ENCODE measurements around the gene EID2. TPM values are rescaled to one million over a fixed set of nuclear protein-coding genes. Genes with fewer than 3 reads are reported as not detected.
A peak's percentile ranks its signal among the peaks of the same experiment; 100 is the strongest.

The EID2 gene
- total RNA-seq, 1 experiment from 2014 or later, result 14.6 TPM

DNA sequence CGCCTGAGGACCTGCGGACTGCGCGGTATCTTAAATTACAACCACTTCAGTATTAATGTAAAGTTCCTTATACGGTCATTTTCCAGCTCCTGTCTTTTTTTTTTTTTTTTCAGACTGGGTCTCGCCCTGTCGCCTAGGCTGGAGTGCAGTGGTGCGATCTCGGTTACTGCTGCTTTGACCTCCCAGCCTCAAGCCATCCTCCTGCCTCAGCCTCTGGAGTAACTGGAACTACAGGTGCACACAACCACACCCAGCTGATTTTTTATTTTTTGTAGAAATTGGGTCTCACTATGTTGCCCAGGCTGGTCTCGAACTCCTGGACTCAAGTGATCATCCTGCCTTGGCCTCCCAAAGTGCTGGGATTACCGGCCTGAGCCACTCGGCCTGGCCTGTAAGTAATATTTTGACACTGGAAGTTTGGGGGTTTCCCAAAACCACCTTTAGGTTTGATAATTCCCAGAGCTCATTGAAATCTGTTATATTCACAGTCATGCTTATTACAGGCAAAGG is 6.9 kb downstream of the EID2 start:
- intact Hi-C loops (cut with micrococcal nuclease; ENCODE audit: unreplicated experiment), result loop anchor here (2.0 kb wide), 2 partner anchors 58 to 136 kb away; no protein-coding TSS in a partner anchor
- Histone ChIP-seq H3K27ac (no peak overlapping the region), H2AFZ (no peak overlapping the region), H3K4me2 (peak overlapping the region; percentile 100), H4K20me1 (ENCODE audit: insufficient read depth) (0 out of 2 replicates have a peak, but pooled peaks cover 2% of the 10 kb centered on the region), H3K9me2 (ENCODE audit: insufficient read depth) (no peaks in the 10 kb centered on the region), H3F3A (ENCODE audit: insufficient read depth, low read depth) (no peaks in the 10 kb centered on the region; the same call in 1 of the 2 replicates), H3K36me3 (ENCODE audit: low read depth) (no peaks in the 10 kb centered on the region), H3K27me3 (ENCODE audit: insufficient read depth, low read depth) (no peaks in the 10 kb centered on the region), H3K4me3 (peak overlapping the region; percentile 91; the same call in 1 of the 2 replicates), H3K4me1 (replicated peaks; ENCODE audit: insufficient read depth) (peaks cover 10% of the 10 kb centered on the region; the same call in 1 of the 2 replicates), H3K9me3 (ENCODE audit: insufficient read depth, low read depth) (no peaks in the 10 kb centered on the region), H3K79me2 (ENCODE audit: low read depth) (peaks cover 1% of the 10 kb centered on the region)
- DNase-seq, result no peak
- POLR2A ChIA-PET (ENCODE audit: unreplicated experiment), result interaction anchor here (0.6 kb wide), 1 partner anchor 34 kb away, joined by 11 read pairs; no protein-coding TSS in a partner anchor
- TF ChIP-seq, protein P1, sequence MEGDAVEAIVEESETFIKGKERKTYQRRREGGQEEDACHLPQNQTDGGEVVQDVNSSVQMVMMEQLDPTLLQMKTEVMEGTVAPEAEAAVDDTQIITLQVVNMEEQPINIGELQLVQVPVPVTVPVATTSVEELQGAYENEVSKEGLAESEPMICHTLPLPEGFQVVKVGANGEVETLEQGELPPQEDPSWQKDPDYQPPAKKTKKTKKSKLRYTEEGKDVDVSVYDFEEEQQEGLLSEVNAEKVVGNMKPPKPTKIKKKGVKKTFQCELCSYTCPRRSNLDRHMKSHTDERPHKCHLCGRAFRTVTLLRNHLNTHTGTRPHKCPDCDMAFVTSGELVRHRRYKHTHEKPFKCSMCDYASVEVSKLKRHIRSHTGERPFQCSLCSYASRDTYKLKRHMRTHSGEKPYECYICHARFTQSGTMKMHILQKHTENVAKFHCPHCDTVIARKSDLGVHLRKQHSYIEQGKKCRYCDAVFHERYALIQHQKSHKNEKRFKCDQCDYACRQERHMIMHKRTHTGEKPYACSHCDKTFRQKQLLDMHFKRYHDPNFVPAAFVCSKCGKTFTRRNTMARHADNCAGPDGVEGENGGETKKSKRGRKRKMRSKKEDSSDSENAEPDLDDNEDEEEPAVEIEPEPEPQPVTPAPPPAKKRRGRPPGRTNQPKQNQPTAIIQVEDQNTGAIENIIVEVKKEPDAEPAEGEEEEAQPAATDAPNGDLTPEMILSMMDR (conservative IDR thresholded peaks at IDR 0.05), result peak; percentile 26; the same call in 1 of the 2 replicates
- TF ChIP-seq EZH2 (IDR thresholded peaks at IDR 0.05; ENCODE audit: low read depth), result no peak
- BruUV-seq (replicated peaks), result no TSS peak
- CTCF ChIA-PET, result interaction anchor here (0.6 to 2.5 kb wide), 5 partner anchors 53 to 597 kb away, joined by 3 to 8 read pairs (median 4); no protein-coding TSS in a partner anchor

DNA sequence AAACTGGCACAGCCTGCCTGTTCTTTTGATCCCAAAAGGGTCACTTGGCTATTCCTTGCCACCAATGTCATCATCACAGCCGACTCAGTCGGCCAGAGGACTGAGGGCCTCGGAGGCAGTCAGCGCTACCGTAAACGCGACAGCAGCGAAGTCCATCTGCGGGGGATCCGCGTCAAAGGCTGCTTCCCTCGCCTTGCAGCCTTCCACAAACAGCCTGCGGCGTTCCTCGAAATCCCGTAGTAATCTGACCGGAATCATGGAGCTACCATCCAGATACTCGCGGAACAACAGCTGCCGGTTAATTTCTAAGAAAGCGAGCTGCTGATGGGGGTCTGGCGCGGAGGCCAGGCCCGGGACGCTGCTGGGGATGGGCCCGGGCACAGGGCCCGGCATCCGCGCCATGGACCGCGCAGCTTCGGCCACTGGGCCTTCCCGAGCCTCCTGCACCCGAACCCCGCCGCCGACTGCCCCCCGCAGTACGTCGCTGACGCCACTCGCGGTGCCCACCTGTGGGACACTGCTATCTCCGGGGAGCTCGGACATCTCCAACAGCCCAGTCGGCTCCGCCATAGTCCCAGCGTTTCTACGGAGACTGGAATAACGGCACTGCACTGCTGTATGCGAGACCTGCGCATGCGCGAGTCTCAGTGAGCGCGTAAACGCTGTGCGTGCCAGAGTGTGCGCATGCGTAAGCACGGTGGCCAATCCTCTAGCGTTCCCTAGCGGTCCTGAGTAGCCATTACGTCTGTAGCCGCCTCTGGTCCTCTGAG is 7.5 kb downstream of the EID2 start, which contains the start of gene EID2B:
EID2B (minus strand) TSS at position 620 of the 770 bp plus-strand sequence; CDS start at position 570, 50 bp downstream.
- ChIA-PET POLR2A (ENCODE audit: unreplicated experiment) (interaction anchor here (0.6 to 0.7 kb wide), 2 partner anchors 33 to 97 kb away, joined by 4 to 11 read pairs; partner anchors contain the start of gene RPS16), CTCF (interaction anchor here (0.6 to 2.5 kb wide), 6 partner anchors 67 to 597 kb away, joined by 3 to 8 read pairs (median 4); no protein-coding TSS in a partner anchor)
- no TSS peak for BruUV-seq (replicated peaks)

More for the DNA sequence above, 7.5 kb downstream of the EID2 start, which contains the start of gene EID2B:
- H2AFZ ChIP-seq, result peak within 1 kb of the TSS; percentile 98
- intact Hi-C loops (cut with micrococcal nuclease; ENCODE audit: unreplicated experiment), result loop anchor here (1.0 to 2.0 kb wide), 4 partner anchors 58 to 136 kb away; partner anchors contain the start of genes PLEKHG2 and SUPT5H
- no peaks in the 10 kb centered on the region for H3K27me3 ChIP-seq (ENCODE audit: insufficient read depth, low read depth)
- H3K36me3 ChIP-seq (ENCODE audit: low read depth), result no peaks in the 10 kb centered on the region
- 0 out of 2 replicates have a peak, but pooled peaks cover 2% of the 10 kb centered on the region for H4K20me1 ChIP-seq (ENCODE audit: insufficient read depth)
- DNase-seq, result peak; percentile 82 to 92
- no peaks in the 10 kb centered on the region for H3K9me2 ChIP-seq (ENCODE audit: insufficient read depth)
- H3K4me1 ChIP-seq (replicated peaks; ENCODE audit: insufficient read depth), result peaks cover 10% of the 10 kb centered on the region; the same call in 1 of the 2 replicates
- no peak for TF ChIP-seq EZH2 (IDR thresholded peaks at IDR 0.05; ENCODE audit: low read depth)
- TF ChIP-seq, protein P1 (conservative IDR thresholded peaks at IDR 0.05), result peak; percentile 94
- no peak within 1 kb of the TSS for H3K27ac ChIP-seq
- H3K9me3 ChIP-seq (ENCODE audit: insufficient read depth, low read depth), result no peaks in the 10 kb centered on the region
- no peaks in the 10 kb centered on the region for H3K79me2 ChIP-seq (ENCODE audit: low read depth)
- H3K4me3 ChIP-seq, result peak within 1 kb of the TSS; percentile 91
- H3F3A ChIP-seq (ENCODE audit: insufficient read depth, low read depth), result no peaks in the 10 kb centered on the region; the same call in 1 of the 2 replicates
- peak within 1 kb of the TSS; percentile 100 for H3K4me2 ChIP-seq
